ENCODE results near the gene SSBP2.

DNA sequence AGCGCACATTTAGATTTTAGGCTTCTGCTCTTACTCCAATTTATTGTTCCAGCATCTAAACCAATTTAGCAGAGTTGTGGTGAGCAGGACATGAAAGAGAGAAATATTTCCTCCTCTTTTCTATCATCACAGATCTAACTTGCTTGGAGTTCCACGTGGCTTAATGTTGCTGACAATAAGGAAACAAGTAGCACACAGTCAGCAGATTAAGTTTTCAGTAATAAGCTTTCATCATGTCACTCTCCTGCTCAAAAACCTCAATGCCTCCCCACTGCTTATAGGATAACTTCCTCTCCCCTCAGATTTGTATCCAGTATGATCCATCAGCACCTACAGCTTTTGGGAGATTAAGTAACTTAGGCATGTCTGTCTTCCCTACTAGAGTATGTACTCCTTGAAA, 10.4 kb upstream of the SSBP2 start:
- TF ChIP-seq, protein P1, sequence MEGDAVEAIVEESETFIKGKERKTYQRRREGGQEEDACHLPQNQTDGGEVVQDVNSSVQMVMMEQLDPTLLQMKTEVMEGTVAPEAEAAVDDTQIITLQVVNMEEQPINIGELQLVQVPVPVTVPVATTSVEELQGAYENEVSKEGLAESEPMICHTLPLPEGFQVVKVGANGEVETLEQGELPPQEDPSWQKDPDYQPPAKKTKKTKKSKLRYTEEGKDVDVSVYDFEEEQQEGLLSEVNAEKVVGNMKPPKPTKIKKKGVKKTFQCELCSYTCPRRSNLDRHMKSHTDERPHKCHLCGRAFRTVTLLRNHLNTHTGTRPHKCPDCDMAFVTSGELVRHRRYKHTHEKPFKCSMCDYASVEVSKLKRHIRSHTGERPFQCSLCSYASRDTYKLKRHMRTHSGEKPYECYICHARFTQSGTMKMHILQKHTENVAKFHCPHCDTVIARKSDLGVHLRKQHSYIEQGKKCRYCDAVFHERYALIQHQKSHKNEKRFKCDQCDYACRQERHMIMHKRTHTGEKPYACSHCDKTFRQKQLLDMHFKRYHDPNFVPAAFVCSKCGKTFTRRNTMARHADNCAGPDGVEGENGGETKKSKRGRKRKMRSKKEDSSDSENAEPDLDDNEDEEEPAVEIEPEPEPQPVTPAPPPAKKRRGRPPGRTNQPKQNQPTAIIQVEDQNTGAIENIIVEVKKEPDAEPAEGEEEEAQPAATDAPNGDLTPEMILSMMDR (IDR thresholded peaks at IDR 0.05), result no peak
- no peak for TF ChIP-seq POLR2A (IDR thresholded peaks at IDR 0.05)

All from Peyer's patch (tissue), 4 donors.